MCF 10A (cell line): Measurements from ENCODE around the gene GLTP. TPM values are rescaled to one million over a fixed set of nuclear protein-coding genes. Genes with fewer than 3 reads are reported as not detected.

Source experiments
- BruUV-seq: library from RNA; stranded (reverse); fragments of 400-500 nt; replicated peaks from 2 replicates; lab custom pipeline; 2021; lab: Mats Ljungman, UMichigan
- CTCF ChIA-PET: fragments of 300-600 bp; sonication (Branson Sonifier 250); formaldehyde crosslinking; extraction: SDS; loops from one replicate; lab custom pipeline; 2021; ENCODE audit warnings: antibody characterized with exemption, inconsistent platforms; lab: Yijun Ruan, JAX
- POLR2A ChIA-PET: fragments of 300-600, 350-650 bp; sonication (Branson Sonifier 250); formaldehyde crosslinking; extraction: SDS; loops from one replicate; lab custom pipeline; 2020; ENCODE audit warnings: antibody characterized with exemption, inconsistent platforms; lab: Yijun Ruan, JAX
- DNase-seq: peaks from one replicate; pipeline ENCODE4 v3.0.0-alpha.2; 2018; ENCODE audit not compliant: unreplicated experiment
- H3K27ac Mint-ChIP-seq: one replicate; pipeline ENCODE4 v1.8.0; 2022; ENCODE audit warnings: mild to moderate bottlenecking, low read depth, mixed read lengths; ENCODE audit not compliant: unreplicated experiment
- H3K27me3 Mint-ChIP-seq: one replicate; pipeline ENCODE4 v1.8.0; 2022; ENCODE audit warnings: mixed read lengths; ENCODE audit not compliant: insufficient read depth, unreplicated experiment
- H3K36me3 Mint-ChIP-seq: one replicate; pipeline ENCODE4 v1.8.0; 2022; ENCODE audit warnings: mild to moderate bottlenecking, moderate library complexity, mixed read lengths; ENCODE audit not compliant: insufficient read depth, unreplicated experiment
- H3K4me1 Mint-ChIP-seq: one replicate; pipeline ENCODE4 v1.8.0; 2022; ENCODE audit warnings: mixed read lengths; ENCODE audit not compliant: insufficient read depth, unreplicated experiment
- H3K4me3 Mint-ChIP-seq: one replicate; pipeline ENCODE4 v1.8.0; 2022; ENCODE audit warnings: mild to moderate bottlenecking, moderate library complexity, mixed read lengths; ENCODE audit not compliant: unreplicated experiment
- H3K9me3 Mint-ChIP-seq: one replicate; pipeline ENCODE4 v1.8.0; 2022; ENCODE audit warnings: mixed read lengths; ENCODE audit not compliant: unreplicated experiment
- intact Hi-C: fragments of 100-400 bp; cut with micrococcal nuclease; formaldehyde crosslinking; loops from 2 replicates; pipeline ENCODE4 v1.14.1; 2022
- total RNA-seq: library from RNA; stranded (reverse); gene quantifications from 2 replicates; pipeline ENCODE4 v1.2.3, GENCODE V29; 2022
- TF ChIP-seq, protein P1 (sequence below): fragments of 200-600 bp; IDR thresholded peaks from one replicate; pipeline ENCODE4 v1.8.0; 2022; ENCODE audit warnings: antibody characterized with exemption, mild to moderate bottlenecking; ENCODE audit not compliant: unreplicated experiment

GLTP gene
- total RNA-seq, 1 experiment from 2014 or later: 37.2 TPM

DNA sequence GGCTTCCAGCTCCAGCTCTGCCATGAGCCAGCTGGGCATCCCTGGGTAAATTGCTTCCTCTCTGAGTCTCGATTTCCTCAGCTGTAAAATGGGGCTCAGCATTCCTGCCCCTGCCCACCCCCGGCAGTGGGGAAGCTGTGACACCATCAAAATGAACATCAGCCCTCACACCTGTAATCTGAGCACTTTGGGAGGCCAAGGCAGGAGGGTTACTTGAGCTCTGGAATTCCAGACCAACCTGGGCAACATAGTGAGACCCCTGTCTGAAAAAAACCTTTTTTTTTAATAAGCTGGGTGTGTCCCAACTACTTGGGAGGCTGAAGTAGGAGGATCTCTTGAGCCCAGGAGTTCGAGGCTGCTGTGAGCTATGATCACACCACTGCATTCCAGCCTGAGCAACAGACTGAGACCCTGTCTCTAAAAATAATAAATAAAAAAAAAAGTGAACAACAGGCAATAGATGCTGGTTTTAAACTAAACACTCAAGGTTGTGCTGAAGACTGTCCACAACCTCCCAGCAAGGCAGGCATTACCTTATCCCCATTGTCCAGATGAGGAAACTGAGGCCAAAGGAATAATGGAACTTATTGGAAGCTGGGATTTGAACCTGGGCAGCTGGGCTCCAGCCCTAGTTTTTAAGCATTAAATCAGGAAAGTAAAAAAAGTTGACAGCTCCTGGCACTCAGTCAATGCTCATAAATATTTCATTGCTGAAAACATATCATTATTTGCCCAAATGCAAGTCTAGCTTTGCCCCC is 51.4 kb downstream of the GLTP start:
- Mint-ChIP-seq H3K9me3 (no peaks in the 10 kb centered on the region), H3K4me3 (no peak overlapping the region), H3K36me3 (no peaks in the 10 kb centered on the region), H3K27me3 (no peaks in the 10 kb centered on the region), H3K27ac (no peak overlapping the region), H3K4me1 (no peaks in the 10 kb centered on the region)
- TF ChIP-seq, protein P1, sequence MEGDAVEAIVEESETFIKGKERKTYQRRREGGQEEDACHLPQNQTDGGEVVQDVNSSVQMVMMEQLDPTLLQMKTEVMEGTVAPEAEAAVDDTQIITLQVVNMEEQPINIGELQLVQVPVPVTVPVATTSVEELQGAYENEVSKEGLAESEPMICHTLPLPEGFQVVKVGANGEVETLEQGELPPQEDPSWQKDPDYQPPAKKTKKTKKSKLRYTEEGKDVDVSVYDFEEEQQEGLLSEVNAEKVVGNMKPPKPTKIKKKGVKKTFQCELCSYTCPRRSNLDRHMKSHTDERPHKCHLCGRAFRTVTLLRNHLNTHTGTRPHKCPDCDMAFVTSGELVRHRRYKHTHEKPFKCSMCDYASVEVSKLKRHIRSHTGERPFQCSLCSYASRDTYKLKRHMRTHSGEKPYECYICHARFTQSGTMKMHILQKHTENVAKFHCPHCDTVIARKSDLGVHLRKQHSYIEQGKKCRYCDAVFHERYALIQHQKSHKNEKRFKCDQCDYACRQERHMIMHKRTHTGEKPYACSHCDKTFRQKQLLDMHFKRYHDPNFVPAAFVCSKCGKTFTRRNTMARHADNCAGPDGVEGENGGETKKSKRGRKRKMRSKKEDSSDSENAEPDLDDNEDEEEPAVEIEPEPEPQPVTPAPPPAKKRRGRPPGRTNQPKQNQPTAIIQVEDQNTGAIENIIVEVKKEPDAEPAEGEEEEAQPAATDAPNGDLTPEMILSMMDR: no peak
- ChIA-PET POLR2A (interaction anchor here (0.8 to 2.5 kb wide), 3 partner anchors 8 to 34 kb away, joined by 5 to 8 read pairs (median 6); no protein-coding TSS in a partner anchor), CTCF (interaction anchor here (0.6 to 4.2 kb wide), 7 partner anchors 8 to 212 kb away, joined by 3 to 25 read pairs (median 4); no protein-coding TSS in a partner anchor)
- intact Hi-C loops: no loop called here
- no peak for DNase-seq
- no TSS peak for BruUV-seq

DNA sequence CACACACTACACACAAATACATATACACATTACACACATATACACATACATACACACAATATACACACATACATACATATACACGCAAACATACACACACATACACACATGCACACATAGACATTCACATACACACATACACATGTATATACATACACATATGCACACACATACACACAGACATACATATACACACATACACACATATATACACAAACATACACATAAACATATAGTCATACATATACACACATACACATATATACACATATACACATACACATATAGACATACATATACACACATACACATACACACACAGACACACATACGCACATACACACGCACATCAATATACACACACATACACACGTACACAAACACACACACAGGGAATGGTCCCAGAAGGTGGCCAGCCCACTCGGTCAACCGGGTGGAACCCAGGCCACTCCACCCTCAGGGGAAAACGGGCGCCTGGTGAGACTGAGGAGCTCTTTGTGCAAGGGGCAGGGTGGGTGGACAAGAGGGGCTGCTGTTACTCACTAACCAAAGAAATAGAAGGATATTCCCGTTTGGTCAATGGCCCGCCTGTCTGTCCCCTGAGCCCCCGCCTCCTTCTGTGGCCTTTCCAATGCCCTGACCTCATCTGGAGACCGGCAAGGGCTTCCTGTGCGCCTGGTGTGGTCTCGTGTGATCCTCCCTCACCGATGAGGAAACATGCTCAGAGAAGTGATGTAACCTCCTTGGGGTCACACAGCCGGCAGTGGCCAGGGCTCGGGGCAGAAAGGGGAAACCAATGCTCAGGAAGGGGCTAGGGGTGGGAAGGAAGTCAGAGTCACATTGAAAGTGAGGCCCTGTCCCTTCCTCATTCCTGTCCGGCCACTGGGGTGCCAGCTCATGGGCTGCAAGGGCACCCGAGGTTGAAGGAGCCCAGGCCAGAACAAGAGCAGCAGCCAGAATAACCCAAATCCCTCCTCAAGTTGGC is 52.5 kb downstream of the GLTP start:
- no TSS peak for BruUV-seq
- H3K27ac Mint-ChIP-seq: no peak overlapping the region
- DNase-seq: no peak
- intact Hi-C loops: no loop called here
- TF ChIP-seq, protein P1: no peak
- ChIA-PET POLR2A (interaction anchor here (0.8 to 1.1 kb wide), 2 partner anchors 10 to 33 kb away, joined by 3 to 5 read pairs; no protein-coding TSS in a partner anchor), CTCF (interaction anchor here (0.9 to 4.2 kb wide), 3 partner anchors 9 to 22 kb away, joined by 3 to 24 read pairs (median 3); no protein-coding TSS in a partner anchor)
- no peaks in the 10 kb centered on the region for H3K9me3 Mint-ChIP-seq
- no peaks in the 10 kb centered on the region for H3K27me3 Mint-ChIP-seq
- peaks cover 9% of the 10 kb centered on the region for H3K4me1 Mint-ChIP-seq
- H3K4me3 Mint-ChIP-seq: no peak overlapping the region
- H3K36me3 Mint-ChIP-seq: no peaks in the 10 kb centered on the region

DNA sequence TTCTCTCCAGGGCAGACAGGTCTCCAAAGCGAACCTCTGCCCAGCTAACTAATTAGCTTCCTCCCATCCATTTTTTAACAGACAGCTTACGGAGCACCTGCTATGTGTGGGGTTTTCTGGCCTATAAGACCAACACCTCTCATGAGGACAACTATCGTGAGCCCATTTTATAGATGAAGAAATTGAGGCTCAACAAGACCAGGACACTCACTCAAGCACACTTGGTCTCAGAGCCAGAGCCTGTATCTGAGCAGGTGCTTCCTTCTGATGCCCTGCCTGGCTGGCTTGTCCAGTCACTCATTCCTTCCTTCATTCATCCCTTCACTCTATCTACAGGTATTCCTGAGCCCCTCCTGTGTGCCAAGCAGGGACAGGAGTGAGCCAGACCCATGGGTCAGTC is 53.3 kb downstream of the GLTP start:
- TF ChIP-seq, protein P1: no peak
- Mint-ChIP-seq H3K36me3 (no peaks in the 10 kb centered on the region), H3K9me3 (no peaks in the 10 kb centered on the region), H3K27ac (no peak overlapping the region), H3K4me3 (no peak overlapping the region), H3K4me1 (peaks cover 16% of the 10 kb centered on the region), H3K27me3 (no peaks in the 10 kb centered on the region)
- intact Hi-C loops: no loop called here
- POLR2A ChIA-PET: interaction anchor here (1.1 kb wide), 1 partner anchor 11 kb away, joined by 3 read pairs; no protein-coding TSS in a partner anchor
- BruUV-seq: no TSS peak
- CTCF ChIA-PET: interaction anchor here (0.6 kb wide), 1 partner anchor 19 kb away, joined by 3 read pairs; no protein-coding TSS in a partner anchor
- no peak for DNase-seq
